Cardiac fibroblast (primary cell): ENCODE results near the gene LTB4R2.
A peak's percentile ranks its signal among the peaks of the same experiment; 100 is the strongest.

ENCODE experiments used
- DNase-seq, 2 donors: peaks; one replicate each; pipeline versions ENCODE4 v3.0.0 to v3.0.0-alpha.2; 2010; ENCODE audit warnings: low read depth in 2 of 2
- H3K4me3 ChIP-seq, 2 donors: replicated peaks in 1 of 2; 1 replicate in 1 of 2; 2 replicates in 1 of 2; pipeline ENCODE4 v1.5.1; 2011; ENCODE audit warnings: low read depth in 2 of 2, low read length in 2 of 2, mild to moderate bottlenecking in 2 of 2, moderate library complexity in 1 of 2
- TF ChIP-seq, protein P1 (sequence below): IDR thresholded peaks from one replicate; pipeline ENCODE4 v1.5.1; 2011; ENCODE audit warnings: low read depth, mild to moderate bottlenecking, low read length, inconsistent platforms

Gene LTB4R2

DNA sequence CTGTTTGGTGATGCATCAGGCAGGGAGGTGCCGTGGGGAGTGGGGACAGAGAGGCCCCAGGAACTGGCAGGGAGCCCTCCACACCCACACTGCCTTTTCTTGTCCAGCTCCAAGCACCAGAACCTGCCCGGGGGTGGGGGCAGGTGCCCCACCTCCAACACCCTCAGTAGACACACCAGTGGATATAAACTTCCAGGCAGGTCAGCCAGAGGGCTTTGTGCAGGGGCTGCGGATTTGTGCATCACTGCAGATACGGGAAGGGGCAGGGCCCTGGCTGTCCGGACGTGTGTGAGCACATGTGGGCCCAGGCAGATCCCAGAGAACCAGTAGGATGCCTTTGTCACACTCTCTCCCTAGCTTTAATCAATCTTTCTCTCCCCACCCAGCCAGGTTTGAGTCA is 45.6 kb upstream of the LTB4R2 start:
- TF ChIP-seq, protein P1, sequence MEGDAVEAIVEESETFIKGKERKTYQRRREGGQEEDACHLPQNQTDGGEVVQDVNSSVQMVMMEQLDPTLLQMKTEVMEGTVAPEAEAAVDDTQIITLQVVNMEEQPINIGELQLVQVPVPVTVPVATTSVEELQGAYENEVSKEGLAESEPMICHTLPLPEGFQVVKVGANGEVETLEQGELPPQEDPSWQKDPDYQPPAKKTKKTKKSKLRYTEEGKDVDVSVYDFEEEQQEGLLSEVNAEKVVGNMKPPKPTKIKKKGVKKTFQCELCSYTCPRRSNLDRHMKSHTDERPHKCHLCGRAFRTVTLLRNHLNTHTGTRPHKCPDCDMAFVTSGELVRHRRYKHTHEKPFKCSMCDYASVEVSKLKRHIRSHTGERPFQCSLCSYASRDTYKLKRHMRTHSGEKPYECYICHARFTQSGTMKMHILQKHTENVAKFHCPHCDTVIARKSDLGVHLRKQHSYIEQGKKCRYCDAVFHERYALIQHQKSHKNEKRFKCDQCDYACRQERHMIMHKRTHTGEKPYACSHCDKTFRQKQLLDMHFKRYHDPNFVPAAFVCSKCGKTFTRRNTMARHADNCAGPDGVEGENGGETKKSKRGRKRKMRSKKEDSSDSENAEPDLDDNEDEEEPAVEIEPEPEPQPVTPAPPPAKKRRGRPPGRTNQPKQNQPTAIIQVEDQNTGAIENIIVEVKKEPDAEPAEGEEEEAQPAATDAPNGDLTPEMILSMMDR, result no peak
- no peak overlapping the region for H3K4me3 ChIP-seq
- peak in 1 of 2 donors; percentile 22 for DNase-seq

DNA sequence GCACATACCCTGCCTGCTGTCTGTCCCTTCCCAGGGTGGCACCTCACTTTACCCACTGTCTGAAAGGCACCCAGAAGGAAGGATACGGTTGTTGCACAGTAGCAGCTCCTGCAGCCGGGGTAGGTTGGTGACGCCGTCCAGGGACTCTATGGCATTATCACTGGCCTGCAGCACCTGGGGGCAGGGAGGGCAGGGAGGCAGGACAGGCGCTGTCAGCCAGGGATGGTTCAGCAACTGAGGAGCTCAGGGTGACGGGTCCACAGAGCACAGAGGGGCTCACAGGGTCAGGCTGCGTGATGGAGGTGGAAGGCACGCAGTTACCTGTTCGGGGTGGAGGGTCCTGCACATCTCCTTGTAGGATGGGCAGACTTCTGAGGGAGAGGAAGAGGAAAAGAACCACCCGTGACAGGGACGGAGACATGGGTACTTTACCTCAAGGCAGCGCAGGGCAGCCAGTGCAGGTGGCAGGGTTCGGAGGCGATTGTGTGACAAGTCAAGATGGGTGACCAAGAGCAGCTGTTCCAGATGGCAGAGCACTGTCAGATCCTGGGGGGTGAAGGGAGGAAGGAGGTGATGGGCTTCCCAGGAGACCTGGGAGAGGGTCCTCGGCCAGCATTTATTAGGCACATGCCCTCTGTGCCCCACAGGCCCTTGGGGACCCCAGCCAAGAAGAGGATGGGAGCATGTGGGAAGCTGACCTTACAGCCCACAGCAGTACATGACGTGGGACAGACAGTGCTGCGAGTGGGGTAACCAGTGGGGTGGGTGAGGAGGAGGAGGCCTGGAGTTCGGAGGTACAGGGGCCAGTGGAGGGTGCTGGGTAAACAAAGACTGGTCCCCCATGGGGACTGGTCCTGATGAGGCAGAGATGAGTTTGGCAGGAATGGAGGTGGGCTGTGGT is 43.3 kb upstream of the LTB4R2 start:
- TF ChIP-seq, protein P1, result no peak
- no peak overlapping the region for H3K4me3 ChIP-seq
- DNase-seq, result no peak

DNA sequence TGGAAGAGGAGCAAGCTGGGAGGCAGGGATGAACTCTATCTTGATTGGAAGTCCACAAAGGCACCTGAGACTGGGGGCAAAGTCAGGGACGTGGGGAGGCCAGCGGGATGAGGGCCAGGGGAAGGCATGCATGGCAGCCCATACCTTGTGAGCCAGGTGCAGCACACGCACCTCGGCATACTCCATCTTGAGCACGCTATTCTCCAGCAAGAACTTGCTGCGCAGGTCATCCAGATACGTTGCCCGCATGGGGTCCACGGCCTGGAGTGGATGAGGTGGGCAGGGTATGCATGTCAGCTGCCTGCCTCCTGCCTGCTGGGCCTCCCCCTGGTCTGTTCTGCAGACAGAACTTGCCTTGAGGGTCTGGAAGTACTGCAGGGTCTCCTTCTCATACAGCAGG is 42.4 kb upstream of the LTB4R2 start:
- no peak overlapping the region for H3K4me3 ChIP-seq
- DNase-seq, result no peak
- TF ChIP-seq, protein P1, result no peak

DNA sequence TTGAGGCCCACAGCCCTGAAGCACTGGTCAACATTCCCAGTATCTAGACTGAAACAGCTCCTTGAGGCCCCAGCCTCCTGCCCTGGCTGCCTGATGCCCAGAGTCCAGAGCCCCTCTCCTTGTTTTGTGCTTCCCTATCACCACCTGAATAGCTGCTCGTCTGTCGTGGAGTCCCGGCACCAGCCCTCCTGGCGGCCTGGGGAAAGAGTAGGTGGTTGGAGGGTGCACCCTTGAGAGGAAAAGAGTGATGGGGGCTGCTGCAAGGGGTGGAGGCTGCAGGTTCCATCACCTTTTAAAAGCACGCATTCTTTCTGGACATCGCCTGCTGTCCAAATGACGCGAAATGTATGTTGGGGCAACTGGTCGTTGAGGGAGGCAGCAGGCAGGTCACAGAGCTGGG is 41.7 kb upstream of the LTB4R2 start:
- H3K4me3 ChIP-seq, result no peak overlapping the region
- DNase-seq, result no peak
- TF ChIP-seq, protein P1, result no peak

DNA sequence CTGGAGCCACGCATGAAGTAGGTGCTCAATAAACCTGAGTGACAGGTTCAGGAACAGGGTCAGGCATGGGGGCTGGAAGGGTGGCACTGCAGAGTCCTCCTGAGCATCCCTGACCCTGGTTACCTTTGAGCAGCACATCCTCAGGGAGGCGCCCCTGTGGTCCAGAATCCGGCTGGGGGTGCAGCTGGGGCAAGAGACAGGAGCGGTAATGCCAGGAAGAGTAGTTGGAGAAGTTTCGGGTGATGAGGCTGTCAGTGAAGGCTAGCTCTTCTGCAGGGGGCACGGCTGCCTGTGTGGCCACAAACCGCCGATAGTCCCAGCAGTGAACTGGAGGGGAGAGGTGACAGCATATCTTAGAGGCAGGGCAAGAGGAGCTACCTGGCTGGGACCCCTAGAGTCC is 40.6 kb upstream of the LTB4R2 start:
- TF ChIP-seq, protein P1, result no peak
- H3K4me3 ChIP-seq, result no peak overlapping the region
- DNase-seq, result no peak

DNA sequence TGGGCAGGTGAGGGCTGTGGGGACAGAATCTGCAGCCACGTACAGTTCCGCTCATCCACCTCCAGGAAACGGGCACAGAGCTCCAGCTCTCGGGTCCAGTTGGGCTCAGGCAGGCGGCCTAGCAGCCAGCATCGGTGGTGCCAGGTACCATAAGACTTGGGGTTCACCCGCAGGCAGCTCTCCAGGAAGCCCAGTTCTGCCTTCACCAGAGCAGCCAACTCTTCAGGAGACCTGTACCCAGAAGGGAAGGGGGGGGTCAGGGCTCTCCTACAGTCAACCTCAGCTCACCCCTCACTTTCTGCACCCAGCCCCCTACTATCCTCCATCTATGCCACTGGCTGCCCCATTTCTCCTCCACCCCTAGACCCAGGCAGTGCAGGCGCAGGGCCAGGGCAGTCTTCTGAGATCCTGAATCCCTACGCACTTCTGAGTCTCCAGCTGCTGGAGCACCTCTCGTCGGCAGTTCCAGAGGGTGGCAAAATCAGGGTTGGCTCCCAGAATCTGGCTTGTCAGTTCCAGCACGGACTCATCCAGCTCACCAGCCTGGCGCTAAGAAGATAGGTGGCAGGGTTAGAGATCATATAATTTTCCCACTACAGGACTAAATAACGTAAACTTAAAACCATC is 39.9 kb upstream of the LTB4R2 start:
- no peak overlapping the region for H3K4me3 ChIP-seq
- TF ChIP-seq, protein P1, result no peak
- no peak for DNase-seq
